Activated T-cell treated with anti-CD3 and anti-CD28 coated beads, Interleukin-2, amount 50 U/mL, for 1 hour (primary cell): Measurements from ENCODE around the gene ZNF488.

Experiments used
- DNase-seq: peaks from one replicate; pipeline ENCODE4 v3.0.0-alpha.2; 2020

ZNF488 gene

DNA sequence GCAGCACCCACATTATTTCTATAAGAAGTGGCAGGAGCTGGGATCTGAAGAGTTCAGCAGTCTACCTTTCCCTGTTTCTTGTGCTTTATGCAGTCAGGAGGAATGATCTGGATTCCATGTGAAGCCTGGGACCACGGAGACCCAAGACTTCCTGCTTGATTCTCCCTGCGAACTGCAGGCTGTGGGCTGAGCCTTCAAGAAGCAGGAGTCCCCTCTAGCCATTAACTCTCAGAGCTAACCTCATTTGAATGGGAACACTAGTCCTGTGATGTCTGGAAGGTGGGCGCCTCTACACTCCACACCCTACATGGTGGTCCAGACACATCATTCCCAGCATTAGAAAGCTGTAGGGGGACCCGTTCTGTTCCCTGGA lies 36.8 kb downstream of the ZNF488 start:
- DNase-seq: no peak

DNA sequence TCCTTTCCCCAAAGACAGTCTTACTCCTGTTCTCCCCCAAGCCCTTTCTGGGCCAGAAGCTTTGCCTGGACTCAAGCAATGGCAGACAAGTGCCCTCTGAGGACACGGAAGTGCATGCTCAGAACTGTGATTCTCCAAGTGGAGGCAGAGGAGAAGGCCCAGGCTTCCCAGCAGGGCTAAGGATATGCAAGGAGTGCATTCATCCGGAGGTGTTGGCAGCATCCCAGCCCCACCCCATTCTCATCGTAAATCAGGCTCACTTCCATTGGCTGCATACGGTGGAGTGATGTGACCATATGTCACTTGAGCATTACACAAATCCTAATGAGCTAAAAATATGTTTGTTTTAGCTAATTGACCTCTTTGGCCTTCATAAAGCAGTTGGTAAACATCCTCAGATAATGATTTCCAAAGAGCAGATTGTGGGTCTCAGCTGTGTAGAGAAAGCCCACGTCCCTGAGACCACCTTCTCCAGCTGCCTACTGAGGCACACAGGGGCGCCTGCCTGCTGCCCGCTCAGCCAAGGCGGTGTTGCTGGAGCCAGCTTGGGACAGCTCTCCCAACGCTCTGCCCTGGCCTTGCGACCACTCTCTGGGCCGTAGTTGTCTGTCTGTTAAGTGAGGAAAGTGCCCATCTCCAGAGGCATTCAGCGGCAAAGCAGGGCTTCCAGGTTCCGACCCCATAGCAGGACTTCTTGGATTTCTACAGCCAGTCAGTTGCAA lies 37.4 kb downstream of the ZNF488 start:
- no peak for DNase-seq

DNA sequence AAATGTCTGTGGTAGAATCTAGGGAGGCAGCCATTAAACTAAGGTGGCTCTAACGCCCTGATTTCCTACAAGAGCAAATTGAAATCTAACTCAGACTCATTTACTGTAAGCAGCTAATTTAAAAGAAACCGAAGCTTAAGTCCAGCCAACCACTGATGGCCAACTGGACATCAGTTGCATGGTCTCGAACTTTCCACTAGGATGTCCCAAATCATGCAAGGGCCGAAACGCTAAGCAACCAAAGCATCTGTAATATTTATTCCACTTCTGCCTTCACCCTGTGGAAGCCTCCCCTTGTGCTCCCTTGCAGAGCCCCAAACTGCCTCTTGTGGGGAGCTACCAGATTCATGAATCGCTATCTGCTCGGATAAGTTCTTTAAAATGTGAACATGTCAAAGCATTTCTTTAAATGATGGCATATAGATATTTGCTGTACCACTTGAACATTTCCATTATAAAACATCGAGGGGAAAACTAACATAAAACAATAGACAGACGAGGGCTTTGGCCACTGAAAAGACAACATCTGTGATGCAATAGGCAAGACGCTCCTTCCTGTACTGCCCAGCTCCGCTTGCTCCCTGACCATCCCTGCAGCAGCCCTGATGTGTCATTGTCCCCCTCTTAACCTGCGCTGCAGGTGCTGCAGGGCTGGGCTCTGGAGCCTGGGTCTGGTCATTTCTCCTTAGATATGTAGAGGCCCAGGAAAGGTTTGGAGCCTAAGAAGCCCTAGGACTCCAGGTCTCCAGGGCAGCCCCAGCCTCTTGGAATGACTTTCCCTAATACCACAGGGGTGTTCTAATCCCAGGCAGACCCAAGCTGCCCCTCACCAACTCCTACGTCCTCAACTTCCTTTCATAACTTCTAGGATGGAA lies 38.9 kb downstream of the ZNF488 start:
- no peak for DNase-seq

DNA sequence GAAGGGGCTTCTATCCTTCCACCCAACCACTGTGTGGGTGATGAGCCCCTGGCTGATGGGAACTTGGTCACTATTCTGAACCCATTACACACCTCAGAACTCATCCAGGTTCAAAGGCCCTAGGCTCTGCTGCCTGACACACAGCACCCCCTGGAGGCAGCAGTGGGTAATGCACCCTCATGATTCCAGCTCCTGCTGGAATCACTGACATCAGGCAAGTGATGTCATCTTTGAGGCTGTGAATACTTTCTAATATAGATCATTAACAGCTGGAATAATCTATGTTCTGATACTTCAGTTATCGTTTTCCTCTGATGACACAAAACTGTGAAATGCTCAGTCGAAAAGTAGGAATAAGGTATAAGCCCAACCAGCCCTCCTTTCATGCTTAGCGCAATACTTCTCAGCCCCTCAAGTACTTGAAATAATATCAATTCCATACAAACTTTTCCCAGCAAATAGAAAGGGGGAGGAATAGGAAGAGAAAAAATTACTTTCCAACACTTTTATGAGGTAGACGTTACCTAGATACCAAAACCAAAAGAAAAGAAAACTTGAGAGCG lies 43.4 kb downstream of the ZNF488 start:
- peak; percentile 79 for DNase-seq

DNA sequence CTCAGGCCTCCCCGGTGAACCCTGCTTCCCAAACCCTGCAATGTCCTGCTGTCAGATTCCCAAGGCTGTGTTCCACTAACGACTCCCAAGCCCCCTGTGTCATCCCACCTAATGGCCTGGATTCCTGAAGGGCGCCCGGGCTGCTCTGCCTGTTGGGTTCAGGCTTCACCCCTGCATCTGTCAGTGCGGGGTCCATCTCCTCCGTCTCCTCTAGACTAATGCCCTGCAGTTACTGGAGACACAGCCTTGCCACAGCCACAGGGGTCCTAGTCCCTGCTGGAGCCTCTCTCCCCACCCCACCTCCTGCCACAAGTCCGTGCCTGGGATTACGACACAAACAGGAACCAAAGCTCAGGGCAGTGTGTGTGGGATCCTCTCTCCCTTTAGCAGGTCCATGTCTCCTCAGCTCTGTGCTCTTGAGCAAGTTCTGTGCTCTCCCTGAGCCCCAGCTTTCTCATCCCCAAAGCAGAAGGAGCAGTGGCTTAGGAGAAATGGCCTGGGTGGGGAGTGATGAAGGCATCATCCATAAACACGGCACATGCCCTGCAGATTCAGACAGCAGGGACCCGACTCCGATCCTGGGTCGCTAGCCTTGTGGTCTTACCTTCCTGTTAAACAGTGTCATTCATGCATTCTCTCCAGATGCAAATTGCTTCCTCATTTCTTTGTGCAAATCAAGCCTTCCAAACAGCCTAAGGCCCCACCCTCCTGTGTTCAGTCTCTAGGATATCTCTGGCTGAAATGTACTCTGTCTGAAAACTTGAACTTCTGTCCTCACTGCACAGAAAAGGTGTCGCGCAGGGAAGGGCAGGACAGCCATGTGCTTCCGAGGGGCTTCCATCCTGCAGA lies 44.1 kb downstream of the ZNF488 start:
- DNase-seq: no peak

DNA sequence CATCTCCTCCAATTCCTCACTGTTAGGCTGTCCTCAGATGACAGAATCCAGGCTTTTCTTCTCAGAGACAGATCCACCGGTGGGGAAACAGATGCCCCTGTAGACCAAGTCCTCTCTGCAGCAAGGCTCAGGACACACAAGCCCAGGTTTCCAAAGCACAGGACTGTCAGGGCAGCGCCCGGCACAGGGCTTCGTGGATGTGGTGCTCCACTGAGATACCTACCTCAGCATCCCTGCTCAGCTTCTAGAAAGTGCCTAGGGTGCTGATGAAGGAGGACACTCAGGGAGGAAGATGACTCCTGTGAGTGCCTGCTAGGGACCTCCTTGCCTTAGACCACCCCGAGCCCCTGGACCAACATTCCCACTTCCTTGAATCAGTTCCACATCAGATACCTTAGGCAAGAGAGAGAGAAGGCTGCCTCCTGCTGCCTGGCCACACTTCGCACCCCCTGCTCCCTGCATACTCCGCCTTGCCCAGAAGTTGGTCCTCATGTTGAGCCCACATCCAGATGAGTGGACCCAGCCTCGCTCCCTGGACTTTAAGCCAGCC lies 44.8 kb downstream of the ZNF488 start:
- no peak for DNase-seq

DNA sequence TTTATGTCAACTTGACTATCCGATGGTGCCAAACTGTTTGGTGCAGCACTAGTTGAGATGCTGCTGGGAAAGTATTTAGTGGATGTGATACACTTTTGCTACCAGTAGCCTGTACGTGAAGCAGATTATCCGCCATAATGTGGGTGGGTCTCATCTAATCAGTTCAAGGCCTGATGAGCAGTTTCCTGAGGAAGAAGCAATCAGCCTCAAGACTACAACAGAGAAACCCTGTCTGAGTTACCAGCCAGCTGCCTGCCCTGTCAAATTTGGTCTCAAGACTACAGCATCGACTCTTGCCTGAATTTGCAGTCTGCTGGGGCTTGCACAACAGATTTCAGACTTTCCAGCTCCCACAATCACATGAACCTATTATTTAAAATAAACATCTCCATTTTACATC lies 46.8 kb downstream of the ZNF488 start:
- no peak for DNase-seq

DNA sequence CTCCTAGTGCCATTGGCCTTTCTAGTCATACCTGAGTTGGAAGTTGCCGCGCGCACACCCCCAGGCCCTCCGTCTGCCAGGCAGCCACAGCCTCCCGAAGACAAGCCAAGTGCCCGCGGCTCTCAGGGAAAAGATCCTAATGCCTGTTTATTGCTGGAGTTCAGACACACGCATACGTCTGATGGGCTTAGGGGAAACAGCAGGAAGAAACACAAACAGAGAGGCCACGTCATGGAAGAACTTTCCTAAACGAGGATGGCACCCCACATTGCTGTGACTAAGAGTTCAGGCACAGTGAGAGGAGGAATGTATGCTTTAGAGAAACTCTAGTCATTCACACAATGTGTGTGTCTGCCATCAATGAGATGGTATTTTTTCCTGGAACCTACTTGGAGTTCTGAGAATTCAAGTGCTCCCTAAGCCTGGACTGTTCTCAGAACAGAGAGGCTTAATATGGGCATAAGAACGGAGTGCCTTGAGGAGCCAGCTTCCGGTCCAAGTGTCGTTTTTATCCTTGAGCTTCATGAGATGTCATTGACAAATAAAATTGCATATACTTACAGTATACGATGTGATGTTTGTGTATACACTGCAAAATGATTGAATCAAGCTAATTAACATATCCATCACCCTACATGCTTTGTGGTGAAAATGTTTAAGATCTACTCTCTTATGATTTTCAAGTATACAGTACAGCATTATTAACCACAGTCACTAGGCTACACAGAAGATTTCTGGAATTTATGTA lies 47.5 kb downstream of the ZNF488 start:
- no peak for DNase-seq

DNA sequence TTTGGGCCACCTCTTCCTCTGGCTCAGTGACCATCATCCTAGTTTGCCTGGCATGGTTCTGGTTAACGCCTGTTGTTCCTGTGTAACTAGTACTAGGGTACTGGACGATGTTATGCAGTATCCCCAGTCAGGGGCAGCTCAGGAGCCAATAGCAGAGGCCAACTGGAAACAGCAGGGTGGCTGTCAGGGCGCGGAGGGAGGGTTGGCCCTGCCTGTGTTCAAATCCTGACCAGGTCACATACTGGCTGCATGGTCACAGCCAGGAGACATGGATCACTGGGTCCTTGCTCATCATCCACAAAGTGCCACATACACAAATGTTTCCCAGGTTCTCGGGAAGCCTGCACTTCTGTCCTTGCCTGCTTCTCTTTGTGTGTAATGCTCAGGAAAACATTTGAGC lies 48.2 kb downstream of the ZNF488 start:
- no peak for DNase-seq

DNA sequence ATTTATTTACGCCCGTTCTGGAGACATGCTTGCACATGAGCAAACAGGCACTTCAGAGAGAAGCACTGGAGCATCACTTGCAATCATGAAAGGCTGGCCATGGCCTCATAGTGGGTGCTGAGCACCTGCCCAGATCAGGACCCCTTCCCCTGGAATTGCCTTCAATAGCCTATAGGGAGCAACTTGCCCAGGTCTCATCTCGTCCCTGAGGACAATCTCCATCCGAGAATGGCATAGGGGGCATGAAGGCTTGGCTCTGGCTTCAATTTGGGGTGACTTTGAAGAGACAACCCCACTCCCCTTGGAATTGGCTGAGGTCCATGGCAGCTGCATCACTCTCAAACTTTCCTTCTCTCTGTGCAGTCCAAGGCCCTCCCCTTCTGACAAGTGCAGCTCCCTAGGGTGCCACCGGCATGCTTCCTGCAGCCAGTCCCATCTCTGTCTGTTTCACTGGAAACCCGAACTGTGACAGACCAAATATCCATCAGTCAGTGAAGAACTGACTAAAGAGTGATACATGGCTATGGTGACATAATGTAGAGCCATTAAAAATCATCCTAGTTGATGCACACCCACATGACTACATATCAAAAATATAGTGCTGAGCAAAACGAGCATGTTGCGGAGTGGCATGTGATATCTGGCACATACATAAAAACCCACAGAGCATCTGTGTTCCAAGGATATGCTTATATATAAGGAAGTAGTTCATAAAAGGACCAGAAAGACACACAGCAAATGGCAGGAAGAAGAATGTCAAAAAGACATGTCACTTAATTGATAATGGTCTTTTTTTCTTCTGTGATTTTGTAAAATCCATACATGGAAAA lies 49.4 kb downstream of the ZNF488 start:
- no peak for DNase-seq

DNA sequence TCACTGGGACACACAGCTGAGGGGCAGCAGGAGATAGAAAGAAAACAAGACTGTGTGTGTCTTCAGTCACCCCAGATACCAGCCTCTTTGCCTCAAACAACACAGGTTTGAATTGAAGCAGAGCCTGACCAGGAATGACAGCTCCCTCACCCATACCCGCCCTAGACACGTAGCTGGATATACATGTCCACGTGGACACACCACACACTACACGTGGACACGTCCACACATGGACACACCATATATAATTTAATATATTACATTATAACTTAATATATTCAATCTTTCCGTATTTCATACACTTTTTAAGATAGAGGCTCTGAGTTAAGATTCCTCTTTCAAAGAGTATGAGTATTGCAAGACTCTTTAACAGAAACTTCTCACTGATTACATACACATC lies 50.6 kb downstream of the ZNF488 start:
- DNase-seq: no peak

DNA sequence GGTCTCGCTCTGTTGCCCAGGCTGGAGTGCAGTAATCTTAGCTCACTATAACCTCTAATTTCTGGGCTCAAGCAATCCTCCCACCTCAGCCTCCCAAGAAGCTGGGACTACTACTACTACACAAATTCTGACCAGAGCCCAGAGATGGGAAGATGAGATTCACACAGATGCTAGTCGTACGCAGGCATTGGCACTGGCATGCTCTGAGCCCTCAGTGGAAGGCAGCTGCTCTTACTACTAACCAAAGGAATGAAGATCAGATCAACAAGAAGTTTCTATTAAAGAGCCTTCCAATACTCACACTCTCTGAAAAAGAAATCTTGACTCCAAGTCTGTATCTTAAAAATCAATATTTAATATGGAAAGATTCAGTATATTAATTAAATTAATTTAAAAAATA lies 51.1 kb downstream of the ZNF488 start:
- no peak for DNase-seq

DNA sequence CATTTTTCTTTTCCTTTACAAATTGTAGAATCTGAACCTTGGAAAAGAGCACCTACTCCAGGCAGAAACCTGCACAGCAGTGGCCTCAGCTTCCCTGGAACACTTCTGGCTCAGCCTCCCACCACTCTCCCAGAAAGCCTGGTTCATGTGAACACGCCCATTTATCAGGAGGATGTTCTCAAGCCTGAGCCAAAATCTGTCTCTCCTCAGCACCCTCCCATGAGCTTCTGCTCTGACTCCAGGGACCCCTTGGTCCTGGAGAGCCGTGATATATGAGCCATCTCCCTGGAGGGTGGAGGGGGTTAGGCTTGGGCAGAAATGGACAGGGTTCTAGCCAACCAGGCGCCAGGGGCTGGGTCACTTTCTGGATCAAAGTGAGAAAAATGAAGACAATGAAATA lies 51.7 kb downstream of the ZNF488 start:
- DNase-seq: no peak

DNA sequence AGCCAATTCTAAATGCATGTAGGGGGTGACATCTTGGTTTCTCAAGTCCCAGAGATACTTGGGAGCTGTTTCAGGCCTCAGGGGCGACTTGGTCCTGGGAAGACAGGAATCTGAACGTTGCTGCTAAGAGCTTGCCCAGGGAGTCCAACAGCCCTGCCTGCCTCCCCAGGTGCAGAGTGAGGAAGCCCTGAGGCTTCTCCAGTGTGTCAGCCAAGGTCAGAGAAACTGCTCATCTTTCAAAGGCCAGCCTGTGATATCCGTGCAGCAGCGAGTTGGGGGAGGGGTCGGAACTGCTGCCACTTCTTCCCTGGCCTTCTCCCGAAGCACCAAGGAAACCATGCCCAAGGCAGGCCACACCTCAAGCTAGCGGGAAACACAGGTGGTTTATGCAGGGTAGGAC lies 52.1 kb downstream of the ZNF488 start:
- no peak for DNase-seq

DNA sequence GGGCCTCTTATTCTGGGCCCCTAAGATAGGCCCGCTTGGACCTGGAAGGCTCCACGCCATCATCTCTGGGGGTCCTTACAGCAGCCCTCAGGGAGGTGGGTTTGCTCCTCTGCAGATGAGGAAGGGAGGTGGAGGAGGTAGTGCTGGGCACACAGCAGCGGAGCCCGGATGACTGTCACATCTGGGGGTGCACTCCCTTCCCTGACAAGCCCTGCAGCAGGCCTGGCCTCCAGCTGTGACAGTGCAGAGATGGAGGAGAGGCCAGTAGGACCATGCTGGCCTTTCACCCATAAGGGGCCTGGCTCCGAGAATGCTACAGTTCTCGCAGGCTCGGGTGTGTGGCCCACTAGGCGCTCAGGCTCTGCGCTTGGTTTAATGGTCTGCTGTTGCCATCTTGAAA lies 52.6 kb downstream of the ZNF488 start:
- DNase-seq: no peak

DNA sequence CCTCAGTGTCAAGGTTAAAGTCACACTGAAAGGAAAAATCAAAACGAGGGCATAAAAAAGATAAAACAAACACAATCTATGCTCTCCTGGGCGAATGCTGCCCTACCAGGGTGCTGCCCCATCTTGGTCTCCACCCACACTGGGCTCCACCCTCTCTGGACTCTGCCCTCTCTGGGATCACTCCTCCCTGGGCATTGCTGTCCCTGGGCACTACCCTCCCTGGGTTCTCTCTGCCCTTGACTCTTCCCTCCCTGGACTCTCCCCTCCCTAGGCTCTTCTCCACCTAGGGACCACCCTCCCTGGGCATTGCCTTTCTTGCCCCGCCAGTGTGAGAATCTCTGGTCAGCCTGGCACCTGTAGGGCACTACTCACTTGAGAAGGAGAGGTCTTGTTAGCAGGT lies 53.3 kb downstream of the ZNF488 start:
- DNase-seq: no peak

DNA sequence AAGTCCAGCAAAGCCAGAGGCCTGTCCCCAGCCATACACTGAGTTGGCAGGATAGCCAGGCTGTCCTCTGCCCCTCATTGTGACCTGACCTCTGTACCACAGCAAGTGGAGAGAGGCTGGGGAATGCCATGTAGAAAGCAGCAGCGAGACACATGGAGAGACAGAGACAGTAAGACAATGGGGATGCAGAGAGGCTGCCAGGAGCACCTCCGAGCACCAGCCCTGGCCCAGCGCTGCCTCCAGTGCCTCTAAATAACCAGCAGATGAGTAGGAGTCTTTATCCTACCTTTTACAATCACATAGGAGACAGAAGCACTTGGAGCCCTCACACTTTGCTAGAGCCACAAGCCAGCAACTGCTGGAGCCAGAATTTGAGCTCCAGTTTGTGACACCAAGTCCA lies 53.7 kb downstream of the ZNF488 start:
- DNase-seq: no peak

DNA sequence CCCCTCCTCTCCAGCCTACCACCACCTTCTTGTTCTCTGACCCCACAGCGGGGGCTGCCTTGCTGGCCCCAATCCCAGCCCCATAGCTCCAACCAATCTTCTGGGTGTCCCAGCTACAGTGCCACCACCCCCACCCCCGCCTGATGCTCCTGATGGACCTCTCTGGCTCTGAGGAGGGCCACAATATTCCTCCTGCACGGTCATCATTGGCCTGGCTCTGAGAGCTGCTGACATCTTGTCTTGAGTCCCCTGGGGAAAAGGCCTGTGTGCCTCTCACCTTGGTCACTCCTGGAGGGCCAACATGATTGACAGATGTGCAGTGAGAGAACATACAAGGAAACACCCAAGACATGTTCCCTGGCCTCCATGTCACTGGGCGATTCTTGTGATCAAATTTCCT lies 54.2 kb downstream of the ZNF488 start:
- DNase-seq: no peak

DNA sequence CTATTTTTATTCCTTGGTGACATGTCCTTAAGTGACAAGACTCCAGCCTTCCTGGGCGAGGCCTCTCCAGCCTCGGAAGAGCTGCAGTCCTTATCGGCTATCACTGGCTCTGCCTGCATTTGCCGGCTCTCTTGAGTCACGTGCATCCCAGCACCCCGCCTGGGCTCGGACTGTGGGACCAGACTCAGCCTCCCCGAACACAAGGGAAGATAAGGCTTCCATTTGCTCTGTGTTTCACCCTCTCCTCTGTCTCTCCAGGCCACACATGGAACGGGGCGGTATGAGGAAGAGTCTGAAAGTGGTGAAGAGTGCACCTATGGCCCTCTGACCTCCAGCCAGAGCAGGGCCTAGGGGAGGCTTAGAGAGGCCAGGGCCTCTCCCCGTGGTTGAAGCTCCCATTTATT lies 57.2 kb downstream of the ZNF488 start:
- no peak for DNase-seq

DNA sequence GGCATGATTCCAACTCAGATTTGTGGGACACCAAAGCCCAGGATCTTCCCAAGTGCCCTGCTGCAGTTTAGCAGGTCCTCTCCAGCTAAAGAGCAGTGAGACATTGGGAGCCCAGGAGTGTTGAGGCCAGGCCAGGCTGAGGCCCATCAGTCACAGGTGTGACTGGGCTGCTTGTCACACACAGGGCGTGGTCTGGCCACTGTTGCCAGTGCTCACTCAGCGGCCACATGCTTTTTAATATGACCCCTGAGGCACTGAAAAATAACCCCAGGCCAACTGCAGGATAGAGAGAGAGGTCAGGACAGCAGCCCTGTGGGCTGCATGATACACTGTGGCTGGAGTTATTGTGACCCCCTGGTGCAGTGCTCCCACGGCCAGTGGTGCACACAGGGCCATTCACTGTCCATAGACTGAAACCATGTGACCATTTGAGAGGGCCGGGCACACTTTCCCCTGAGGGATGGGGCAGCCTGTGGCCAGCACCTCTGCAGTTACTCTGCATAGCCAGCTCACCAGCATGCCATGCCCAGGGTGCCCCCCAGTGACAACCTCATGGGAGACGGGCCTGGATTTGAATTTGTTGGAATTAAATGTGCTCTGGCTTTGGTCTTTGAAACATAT lies 57.7 kb downstream of the ZNF488 start:
- no peak for DNase-seq
